ENCODE data around the gene ARHGAP8. TPM values are rescaled to one million over a fixed set of nuclear protein-coding genes. Genes with fewer than 3 reads are reported as not detected.

ARHGAP8 gene
- total and polyA plus RNA-seq, 10 of the 15 experiments (the other 5 are each of a cell fraction or from before 2014, with no cell fraction given) = 0.33 TPM; not detected in 9

DNA sequence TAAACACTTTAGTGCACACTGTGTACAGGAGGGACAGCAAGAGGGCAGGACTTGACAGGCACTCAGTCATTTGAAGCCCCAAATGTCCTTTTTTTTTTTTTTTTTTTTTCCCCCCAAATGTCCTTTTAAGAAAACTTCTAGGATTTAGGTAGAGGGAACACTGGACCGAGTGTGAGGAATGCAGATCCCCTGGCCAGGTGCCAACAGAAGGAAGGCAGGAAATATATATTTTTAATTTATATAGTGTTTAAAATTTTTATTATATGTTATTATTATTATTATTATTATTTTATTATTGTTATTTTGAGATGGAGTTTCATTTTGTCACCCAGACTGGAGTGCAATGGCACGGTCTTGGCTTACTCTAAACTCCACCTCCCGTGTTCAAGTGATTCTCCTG, 35.5 kb downstream of the ARHGAP8 start:
- intact Hi-C loops (cut with micrococcal nuclease; ENCODE audit: unreplicated experiment) = no loop called here
- RAD21 ChIA-PET (ENCODE audit: unreplicated experiment) = no interaction called here
- no peak overlapping the region for H2AFZ ChIP-seq (ENCODE audit: control insufficient read depth, low read depth, low read length)
- no peaks in the 10 kb centered on the region for H3K9me3 ChIP-seq (replicated peaks; ENCODE audit: control insufficient read depth, insufficient read depth, low read length)
- no TSS peak for BruUV-seq (replicated peaks)
- no peaks in the 10 kb centered on the region for H3K4me1 ChIP-seq (ENCODE audit: control insufficient read depth, insufficient read depth, low read length)
- no peaks in the 10 kb centered on the region; a peak in 1 of 4 replicates for H3K27me3 ChIP-seq (replicated peaks in 1 of 2; ENCODE audit: control insufficient read depth in 2 of 2, insufficient read depth in 2 of 2, low read length in 1 of 2)
- ATAC-seq (no peak), FAIRE-seq (no peak), DNase-seq (ENCODE audit: low read depth, low spot score) (no peak)
- no peak overlapping the region for H3K9ac ChIP-seq (ENCODE audit: control insufficient read depth, insufficient read depth, low read length)
- CTCF ChIA-PET = no interaction called here
- TF ChIP-seq, protein P1, sequence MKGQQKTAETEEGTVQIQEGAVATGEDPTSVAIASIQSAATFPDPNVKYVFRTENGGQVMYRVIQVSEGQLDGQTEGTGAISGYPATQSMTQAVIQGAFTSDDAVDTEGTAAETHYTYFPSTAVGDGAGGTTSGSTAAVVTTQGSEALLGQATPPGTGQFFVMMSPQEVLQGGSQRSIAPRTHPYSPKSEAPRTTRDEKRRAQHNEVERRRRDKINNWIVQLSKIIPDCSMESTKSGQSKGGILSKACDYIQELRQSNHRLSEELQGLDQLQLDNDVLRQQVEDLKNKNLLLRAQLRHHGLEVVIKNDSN (IDR thresholded peaks at IDR 0.05; ENCODE audit: borderline replicate concordance, extremely low read length, insufficient read depth, low read depth, low read length) = no peak
- no peak for TF ChIP-seq TAF1 (IDR thresholded peaks at IDR 0.05; ENCODE audit: borderline replicate concordance, low read depth, low read length)
- TF ChIP-seq, protein P2, sequence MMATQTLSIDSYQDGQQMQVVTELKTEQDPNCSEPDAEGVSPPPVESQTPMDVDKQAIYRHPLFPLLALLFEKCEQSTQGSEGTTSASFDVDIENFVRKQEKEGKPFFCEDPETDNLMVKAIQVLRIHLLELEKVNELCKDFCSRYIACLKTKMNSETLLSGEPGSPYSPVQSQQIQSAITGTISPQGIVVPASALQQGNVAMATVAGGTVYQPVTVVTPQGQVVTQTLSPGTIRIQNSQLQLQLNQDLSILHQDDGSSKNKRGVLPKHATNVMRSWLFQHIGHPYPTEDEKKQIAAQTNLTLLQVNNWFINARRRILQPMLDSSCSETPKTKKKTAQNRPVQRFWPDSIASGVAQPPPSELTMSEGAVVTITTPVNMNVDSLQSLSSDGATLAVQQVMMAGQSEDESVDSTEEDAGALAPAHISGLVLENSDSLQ (IDR thresholded peaks at IDR 0.05) = no peak
- TF ChIP-seq SMAD1 (IDR thresholded peaks at IDR 0.05; ENCODE audit: low read depth, partially characterized antibody) = no peak
- TF ChIP-seq, protein P3, sequence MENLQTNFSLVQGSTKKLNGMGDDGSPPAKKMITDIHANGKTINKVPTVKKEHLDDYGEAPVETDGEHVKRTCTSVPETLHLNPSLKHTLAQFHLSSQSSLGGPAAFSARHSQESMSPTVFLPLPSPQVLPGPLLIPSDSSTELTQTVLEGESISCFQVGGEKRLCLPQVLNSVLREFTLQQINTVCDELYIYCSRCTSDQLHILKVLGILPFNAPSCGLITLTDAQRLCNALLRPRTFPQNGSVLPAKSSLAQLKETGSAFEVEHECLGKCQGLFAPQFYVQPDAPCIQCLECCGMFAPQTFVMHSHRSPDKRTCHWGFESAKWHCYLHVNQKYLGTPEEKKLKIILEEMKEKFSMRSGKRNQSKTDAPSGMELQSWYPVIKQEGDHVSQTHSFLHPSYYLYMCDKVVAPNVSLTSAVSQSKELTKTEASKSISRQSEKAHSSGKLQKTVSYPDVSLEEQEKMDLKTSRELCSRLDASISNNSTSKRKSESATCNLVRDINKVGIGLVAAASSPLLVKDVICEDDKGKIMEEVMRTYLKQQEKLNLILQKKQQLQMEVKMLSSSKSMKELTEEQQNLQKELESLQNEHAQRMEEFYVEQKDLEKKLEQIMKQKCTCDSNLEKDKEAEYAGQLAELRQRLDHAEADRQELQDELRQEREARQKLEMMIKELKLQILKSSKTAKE (IDR thresholded peaks at IDR 0.05; ENCODE audit: low read depth, poor library complexity, severe bottlenecking) = no peak
- no peak for TF ChIP-seq CHD2 (IDR thresholded peaks at IDR 0.05; ENCODE audit: borderline replicate concordance, low read depth, low read length)
- TF ChIP-seq ZSCAN29 (IDR thresholded peaks at IDR 0.05) = no peak
- TF ChIP-seq CBX3 (IDR thresholded peaks at IDR 0.05; ENCODE audit: borderline replicate concordance, low read depth) = no peak
- TF ChIP-seq CHD4 (IDR thresholded peaks at IDR 0.05) = no peak
- H3K4me2 ChIP-seq (ENCODE audit: control insufficient read depth, insufficient read depth) = no peak overlapping the region
- in situ Hi-C loops (cut with MboI) = no loop called here
- POLR2A ChIA-PET = no interaction called here
- WGBS (ENCODE audit: insufficient coverage, insufficient replicate concordance, low lambda C conversion rate, missing lambda C conversion rate) = 7% methylated on average over 3 of the region's 3 CpGs
- SMC1A ChIA-PET (ENCODE audit: uncharacterized antibody, unreplicated experiment) = no interaction called here
- H3K36me3 ChIP-seq (ENCODE audit: control insufficient read depth in 2 of 2, insufficient read depth in 2 of 2, low read length in 1 of 2) = no peaks in the 10 kb centered on the region
- H3K79me2 ChIP-seq (ENCODE audit: control insufficient read depth, insufficient read depth, low read length) = no peaks in the 10 kb centered on the region
- H3K4me3 ChIP-seq = no peak overlapping the region
- no peak overlapping the region for H3K27ac ChIP-seq (ENCODE audit: control insufficient read depth, insufficient read depth)
- H4K20me1 ChIP-seq (ENCODE audit: control insufficient read depth, insufficient read depth) = no peaks in the 10 kb centered on the region

Data from GM12878 (cell line).